ENCODE data around the gene PRUNE1.

The PRUNE1 gene

DNA sequence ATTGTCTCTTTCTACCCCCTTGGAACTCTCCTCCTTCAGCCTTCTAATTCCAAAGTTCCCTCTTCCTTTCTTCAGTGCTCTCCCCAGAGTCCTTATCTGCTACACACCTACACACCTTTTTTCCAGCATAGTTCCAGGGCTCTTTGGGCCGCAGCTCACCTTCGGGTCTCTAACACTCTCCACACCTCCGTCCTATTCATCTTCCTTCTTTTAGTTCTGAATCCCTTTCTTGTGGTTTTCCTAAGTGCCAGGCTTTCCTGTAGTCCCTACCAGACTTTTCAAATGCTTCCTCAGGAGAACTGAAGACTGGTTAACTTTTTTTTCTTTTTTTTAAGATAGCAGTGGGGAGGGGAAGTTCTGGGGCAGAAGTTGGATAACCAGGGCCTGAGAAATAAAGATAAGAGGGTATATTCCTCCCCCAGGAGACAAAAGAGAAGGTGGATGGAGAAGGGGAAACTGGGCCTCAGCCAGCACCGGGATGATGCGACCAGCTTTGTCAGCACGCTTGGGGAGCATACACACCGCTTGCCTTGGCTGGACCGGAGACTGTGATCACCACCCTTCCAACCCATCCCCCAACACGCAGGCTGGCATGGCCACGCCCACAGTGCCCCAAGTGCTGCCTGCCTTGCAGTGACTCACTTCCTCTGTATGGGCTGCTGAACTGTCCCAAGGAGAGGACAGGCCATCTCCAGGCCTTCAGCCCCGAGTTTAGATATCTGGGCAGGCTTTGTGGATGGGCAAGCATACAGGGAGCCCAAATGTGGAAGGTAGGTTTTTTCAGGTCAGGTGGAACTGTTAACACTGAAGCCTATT is 31.2 kb upstream of the PRUNE1 start:
- no peak for DNase-seq

DNA sequence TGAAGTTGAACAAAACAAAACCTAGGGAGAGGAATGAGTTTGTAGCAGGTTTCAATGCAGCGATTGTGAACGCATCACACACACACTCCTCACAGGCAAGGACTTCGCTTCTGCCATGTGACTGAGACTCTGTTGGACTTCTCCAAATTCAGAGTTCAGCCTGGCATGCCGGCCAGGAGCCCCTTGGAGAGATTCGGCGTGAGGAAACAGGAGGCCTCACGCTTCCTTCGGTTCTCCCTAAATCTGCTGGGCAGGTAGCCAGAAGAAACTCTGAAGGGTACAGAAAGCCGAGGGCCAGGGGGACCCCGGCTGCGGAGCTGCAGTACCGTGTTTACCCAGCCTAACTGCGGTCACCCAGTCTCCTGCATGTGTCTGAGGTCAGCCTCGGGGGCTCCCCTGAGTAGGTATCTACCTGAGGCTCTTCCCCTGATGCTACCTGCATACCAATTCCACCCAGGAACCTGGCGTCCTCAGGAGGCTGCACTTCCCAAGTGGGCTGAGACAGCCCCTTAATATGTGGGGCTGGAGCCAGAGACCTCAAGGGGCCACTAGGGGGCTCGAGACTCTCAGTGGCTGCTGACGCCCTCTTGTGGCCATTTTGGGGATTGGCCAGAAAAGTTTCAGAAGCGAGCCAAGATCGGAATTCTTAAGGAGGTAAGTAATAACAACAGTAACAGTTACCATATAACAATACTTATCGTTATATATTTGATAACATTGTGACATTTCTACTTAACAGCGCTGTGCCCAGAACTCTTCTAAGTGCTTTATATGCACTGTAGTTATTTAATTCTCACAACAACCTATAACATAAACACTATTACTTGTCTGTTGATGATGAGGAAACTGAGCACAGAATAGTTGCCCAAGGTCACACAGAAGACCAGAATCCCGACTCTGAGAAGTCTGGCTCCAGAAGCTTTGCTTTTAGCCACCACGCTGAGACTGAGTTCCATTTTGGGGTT is 28.9 kb upstream of the PRUNE1 start:
- DNase-seq = peak; percentile 76

- peak; percentile 40 for DNase-seq
Measured at GRCh38 chr1:150981177-150981804, 27.0 kb upstream of the PRUNE1 start.

DNA sequence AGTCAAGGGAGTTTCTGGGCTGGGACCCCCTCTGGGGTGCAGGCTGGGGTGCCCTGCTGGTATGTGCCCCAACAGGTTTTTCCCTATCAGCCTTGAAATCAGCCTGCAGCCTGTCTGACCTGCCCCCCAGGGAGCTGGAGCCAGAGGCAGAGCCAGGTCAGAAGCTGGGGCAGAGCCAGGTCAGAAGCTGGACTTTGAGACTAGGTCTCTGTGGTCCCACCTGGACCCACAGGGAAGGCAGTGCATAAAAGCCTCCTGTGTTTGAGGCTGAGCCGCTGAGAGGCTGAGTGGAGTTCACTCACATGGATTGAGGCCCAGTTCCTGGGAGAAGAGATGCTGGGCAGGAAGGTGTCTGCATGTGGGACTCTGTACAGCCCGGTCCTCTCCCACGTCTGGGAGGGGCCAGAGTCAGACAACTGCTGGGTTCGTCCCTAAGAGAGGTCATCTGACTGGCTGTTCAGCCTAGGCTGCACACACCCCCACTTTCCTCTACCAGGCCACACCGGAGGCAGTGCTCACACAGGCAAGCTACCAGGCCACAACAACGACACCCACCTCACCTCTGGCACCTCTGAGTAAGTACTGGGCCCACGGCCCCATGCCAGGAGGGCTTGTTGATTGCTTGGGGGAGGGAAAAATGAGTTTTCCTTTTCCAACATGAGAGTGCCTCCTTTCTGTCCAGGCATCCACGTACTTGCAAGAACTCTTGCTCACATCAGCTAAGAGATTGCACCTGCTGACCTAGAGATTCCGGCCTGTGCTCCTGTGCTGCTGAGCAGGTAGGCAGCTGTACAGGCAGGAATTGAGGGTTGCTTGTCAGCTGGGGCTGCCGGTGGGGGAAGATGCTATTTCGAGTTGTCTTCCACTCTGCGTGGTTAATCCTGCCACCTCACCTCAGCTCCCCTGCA is 26.2 kb upstream of the PRUNE1 start, which contains the start of gene ANXA9:
Gene ANXA9 (plus strand): TSS at position 488 of the 908 bp plus-strand sequence. CDS start 814 bp downstream, outside the sequence.
- peak; percentile 47 for DNase-seq

GRCh38 chr1:150985179-150985825 is 22.9 kb upstream of the PRUNE1 start:
- no peak for DNase-seq

DNA sequence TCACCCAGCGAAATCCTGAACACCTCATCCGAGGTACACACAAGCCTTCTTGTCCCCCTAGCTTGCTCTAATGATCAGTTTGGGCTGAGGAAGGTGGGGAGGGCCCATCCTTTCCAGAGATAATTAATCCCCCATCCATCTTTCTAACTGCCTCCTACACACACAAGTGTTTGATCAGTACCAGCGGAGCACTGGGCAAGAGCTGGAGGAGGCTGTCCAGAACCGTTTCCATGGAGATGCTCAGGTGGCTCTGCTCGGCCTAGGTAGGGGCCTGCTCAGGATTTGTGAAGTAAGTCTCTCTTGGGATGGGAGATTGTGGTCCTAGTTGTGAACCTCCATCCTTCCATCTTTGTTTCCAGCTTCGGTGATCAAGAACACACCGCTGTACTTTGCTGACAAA is 20.3 kb upstream of the PRUNE1 start:
- no peak for DNase-seq

DNA sequence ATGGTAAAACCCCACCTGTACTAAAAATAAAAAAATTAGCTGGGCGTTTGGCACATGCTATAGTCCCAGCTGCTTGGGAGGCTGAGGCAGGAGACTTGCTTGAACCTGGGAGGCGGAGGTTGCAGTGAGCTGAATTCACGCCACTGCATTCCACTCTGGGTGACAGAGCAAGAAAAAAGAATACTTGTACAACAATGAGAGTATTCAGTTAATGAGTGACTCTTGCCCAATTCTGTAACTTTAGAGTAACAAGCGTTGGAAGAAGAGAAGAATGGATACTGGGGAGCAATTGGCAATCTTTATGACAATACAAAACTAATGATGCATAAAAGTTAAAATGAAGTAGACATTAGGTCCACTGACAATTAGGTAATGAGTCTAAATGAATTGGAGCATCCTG is 15.6 kb upstream of the PRUNE1 start:
- DNase-seq = no peak

DNA sequence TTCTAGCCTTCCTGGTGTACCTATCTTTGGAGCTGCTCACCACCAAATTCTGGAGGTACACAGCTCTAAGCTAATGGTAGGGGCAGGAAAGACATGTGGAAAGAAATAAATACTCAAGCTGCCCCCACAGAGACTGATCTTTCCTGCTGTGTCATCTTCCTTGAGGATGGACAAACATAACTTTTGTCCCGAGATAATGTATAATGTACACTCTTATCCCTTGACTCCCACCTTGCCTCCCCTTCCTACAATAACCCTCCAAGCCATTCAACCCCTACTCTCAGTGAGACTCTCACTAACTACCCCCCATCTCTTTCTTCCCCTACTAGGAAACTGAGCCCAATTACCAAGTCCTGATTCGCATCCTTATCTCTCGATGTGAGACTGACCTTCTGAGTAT is 14.0 kb upstream of the PRUNE1 start:
- DNase-seq = no peak

DNA sequence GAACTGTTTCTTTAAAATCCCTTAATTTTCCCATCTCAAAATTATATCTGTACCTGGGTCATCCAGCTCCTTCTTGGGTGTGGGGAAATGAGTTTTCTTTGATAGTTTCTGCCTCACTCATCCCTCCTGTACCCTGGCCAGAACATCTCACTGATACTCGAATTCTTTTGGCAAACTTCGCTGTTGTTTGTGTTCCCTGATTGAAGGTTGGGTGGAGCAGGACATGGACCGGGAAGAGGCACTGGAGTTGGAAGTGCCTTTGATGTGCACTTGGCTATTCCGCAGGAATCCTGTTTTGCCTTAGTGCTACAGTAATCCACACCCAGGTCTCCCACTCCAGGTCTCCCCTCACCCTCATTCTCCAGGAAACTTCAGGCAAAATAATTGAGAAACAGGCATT is 12.8 kb upstream of the PRUNE1 start:
- no peak for DNase-seq

- peak; percentile 56 for DNase-seq
Measured at GRCh38 chr1:150995896-150996295, 12.4 kb upstream of the PRUNE1 start.

DNA sequence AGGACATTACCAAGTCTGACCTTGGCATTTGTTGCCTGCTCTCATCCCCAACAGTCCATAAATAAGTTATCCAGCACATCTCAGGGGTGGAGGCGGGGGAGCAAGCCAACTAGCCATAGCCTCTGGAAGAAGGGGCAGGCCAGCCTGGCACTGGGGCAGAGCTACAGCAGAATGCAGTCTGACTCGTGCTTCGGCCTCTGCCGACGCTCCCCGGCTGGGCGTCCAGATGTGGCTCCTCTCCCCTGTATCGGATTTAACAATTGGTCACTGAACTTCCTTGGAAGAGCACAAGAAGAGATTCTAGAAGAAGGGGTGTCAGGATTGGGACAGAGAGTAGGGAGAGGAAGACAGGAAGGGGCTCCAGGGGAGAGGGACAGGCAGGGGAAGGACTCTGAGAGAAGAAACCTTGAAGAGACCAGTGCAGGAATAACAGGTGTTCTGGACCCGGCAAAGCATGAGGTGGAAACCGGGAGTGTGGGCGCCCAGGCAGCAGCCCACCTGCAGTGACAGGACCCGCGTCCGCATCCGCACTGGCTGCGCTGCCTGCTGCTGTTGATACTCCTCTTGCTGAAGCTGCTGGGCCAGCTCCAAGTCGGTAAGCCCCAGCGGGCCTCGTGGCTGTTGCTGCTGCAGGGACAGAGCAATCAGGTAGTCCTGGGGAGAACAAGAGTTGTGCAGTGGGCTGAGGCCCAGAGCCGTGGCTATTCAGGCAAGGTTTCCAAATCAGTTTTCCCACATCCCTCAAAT is 10.9 kb upstream of the PRUNE1 start:
- no peak for DNase-seq

GRCh38 chr1:150997949-150998348 is 10.3 kb upstream of the PRUNE1 start:
- DNase-seq = no peak

DNA sequence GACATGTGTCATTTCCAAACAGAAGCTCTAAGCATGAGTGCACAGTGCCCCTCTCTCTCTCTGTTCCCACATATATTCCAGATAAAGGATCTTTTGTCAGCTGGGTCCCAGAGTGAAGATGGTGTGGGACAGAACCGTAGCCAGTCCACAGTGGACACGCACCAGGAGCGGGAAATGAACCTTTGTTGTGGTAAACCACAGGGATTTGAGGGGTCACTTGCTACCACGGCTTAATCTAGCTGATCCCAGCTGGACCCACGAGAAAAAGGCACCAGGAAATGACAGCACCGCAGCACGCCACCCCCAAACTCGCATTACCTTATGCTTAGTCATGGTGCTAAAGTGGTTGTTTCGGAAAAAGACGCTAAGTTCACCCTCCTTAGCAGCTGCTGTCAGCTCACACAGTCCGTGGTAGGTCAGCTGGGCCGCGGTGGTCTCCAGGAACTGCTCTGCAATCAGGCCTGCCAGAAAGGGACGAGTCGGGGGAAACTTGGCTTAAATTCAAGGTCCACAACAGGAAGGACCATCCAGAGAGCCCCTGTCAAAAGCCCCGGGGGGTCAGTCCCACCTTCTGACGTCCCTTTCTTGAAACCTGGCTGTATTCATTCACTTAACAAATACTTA is 9.1 kb upstream of the PRUNE1 start:
- no peak for DNase-seq

GRCh38 chr1:150999926-151000325 is 8.3 kb upstream of the PRUNE1 start:
- no peak for DNase-seq

DNA sequence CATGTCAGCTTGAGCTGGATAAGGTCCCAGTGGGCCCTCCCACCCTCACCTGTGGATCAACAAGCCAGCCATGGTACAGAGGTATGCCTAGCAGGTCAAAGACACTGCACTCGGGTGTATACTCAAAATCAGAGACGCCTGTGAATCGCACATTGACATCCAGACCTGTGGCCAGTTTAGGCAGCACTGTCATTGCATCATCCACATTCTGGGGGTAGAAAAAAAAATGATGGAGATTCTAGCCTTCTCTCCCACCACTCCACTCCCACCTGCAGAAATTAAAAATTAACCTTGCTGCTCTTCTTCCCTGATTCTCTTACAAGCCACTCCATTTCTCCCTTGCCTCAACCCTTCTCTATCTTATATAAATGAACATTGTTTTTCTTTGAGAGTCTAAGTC is 7.8 kb upstream of the PRUNE1 start:
- no peak for DNase-seq

DNA sequence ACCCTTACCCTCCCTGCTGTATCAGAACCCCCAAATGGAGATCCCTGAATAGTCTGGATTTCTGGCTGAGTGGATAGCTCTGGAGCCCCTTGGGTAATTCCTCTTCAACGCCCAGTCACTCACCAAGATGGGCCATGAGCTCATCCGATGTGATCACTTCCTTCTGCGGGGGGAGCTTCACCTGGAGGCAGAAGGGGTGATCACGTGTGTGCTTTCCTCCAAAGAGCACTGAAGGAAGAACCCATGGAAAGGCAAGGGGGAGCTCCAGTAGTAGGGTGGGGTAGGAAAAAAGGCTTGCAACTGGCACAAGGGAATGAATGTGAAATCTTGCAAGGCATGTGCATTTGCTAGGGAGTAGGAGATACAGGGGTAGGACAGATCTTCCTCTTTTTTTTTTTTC is 6.6 kb upstream of the PRUNE1 start:
- DNase-seq = no peak

DNA sequence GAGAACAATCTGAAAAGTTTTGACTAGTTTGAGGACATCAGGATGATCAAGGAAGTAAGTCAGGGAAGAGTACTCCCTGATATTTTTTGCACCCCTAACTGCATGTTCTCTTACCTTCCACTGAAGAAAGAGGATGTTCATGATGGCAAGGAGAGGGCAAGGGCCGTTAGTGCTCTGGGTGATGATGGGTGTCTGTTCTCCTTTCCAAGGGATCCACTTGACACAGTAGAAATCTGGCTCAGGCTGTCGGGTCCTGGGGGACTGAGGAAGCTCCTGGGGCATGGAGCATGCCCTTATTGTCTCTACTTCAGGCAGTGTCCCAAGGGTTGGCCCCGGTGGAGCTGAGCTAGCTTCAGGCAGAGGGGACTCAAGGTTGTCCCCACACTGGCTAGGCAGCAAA is 6.2 kb upstream of the PRUNE1 start:
- no peak for DNase-seq

- DNase-seq = no peak
Measured at GRCh38 chr1:151002611-151003010, 5.6 kb upstream of the PRUNE1 start.

GRCh38 chr1:151003180-151003579 is 5.1 kb upstream of the PRUNE1 start:
- no peak for DNase-seq
